HCT116 (cell line): ENCODE measurements around the gene ATRN. TPM values are rescaled to one million over a fixed set of nuclear protein-coding genes. Genes with fewer than 3 reads are reported as not detected.

Source experiments
- ATAC-seq: fragments of 200-7000 bp; cut with Tn5 transposase; 2 replicates; pipeline ENCODE4 v1.9.1; 2020; ENCODE audit warnings: mild to moderate bottlenecking, moderate library complexity
- BruUV-seq: library from RNA; stranded (reverse); fragments of 400-500 nt; replicated peaks from 2 replicates; lab custom pipeline; 2021; lab: Mats Ljungman, UMichigan
- CTCF ChIA-PET: fragments of 300-600 bp; sonication (Branson Sonifier 250); formaldehyde crosslinking; loops from one replicate; lab custom pipeline; 2021; ENCODE audit warnings: antibody characterized with exemption; lab: Charles Lee
- POLR2A ChIA-PET: fragments of 300-600, 350-600 bp; sonication (Branson Sonifier 250); formaldehyde crosslinking; loops from one replicate; lab custom pipeline; 2021; ENCODE audit warnings: antibody characterized with exemption; lab: Charles Lee
- RAD21 ChIA-PET, 2 experiments: fragments of 300-600 bp; sonication (Branson Sonifier 250); formaldehyde crosslinking; loops; one replicate each; lab custom pipeline; 2023; ENCODE audit warnings: low total read pairs in 2 of 2; ENCODE audit not compliant: uncharacterized antibody in 2 of 2, unreplicated experiment in 2 of 2, low non-redundant PET in 1 of 2; lab: Charles Lee
- DNase-seq: peaks from one replicate; pipeline ENCODE4 v3.0.0-alpha.2; 2010; ENCODE audit warnings: low read depth, low spot score
- H2AFZ ChIP-seq: fragments of 200-600 bp; shearing (Covaris generic), sonication (generic); 2 replicates; pipeline ENCODE4 v1.6.1; 2017; ENCODE audit warnings: low read depth, mixed run types, mixed read lengths, antibody characterized with exemption, low read length; ENCODE audit not compliant: poor library complexity, severe bottlenecking
- H3K27ac ChIP-seq: 2 replicates; pipeline ENCODE4 v1.5.1; 2012; ENCODE audit warnings: low read depth, low read length
- H3K27me3 ChIP-seq: fragments of 200-600 bp; sonication (generic); 2 replicates; pipeline ENCODE4 v1.6.1; 2016; ENCODE audit warnings: mixed run types, low read length, mixed read lengths; ENCODE audit not compliant: insufficient read depth
- H3K36me3 ChIP-seq, 2 experiments: fragments of 200-500 bp in 1 of 2; fragments of 200-600 bp in 1 of 2; sonication (Bioruptor generic) in 1 of 2; sonication (generic) in 1 of 2; 2 replicates each; pipeline versions ENCODE4 v1.5.1 to v1.6.1; 2014 to 2016; ENCODE audit warnings: low read length in 2 of 2, inconsistent platforms in 1 of 2, mixed read lengths in 1 of 2, mixed run types in 1 of 2; ENCODE audit not compliant: insufficient read depth in 2 of 2, control insufficient read depth in 1 of 2
- H3K4me1 ChIP-seq, 2 experiments: fragments of 200-600 bp in 1 of 2; sonication (generic) in 1 of 2; 2 replicates each; pipeline versions ENCODE4 v1.5.1 to v1.6.1; 2012 to 2017; ENCODE audit warnings: low read length in 2 of 2, inconsistent platforms in 1 of 2, mild to moderate bottlenecking in 1 of 2, mixed read lengths in 1 of 2, mixed run types in 1 of 2, moderate library complexity in 1 of 2; ENCODE audit not compliant: insufficient read depth in 2 of 2, control insufficient read depth in 1 of 2
- H3K4me2 ChIP-seq: fragments of 200-600 bp; sonication (generic); 2 replicates; pipeline ENCODE4 v1.6.1; 2017; ENCODE audit warnings: mixed run types, low read length, mixed read lengths
- H3K4me3 ChIP-seq, 2 experiments: fragments of 200-600 bp in 1 of 2; sonication (generic) in 1 of 2; replicated peaks in 1 of 2; 2 replicates each; pipeline ENCODE4 v1.5.1; 2011 to 2016; ENCODE audit warnings: low read length in 2 of 2, control low read depth in 1 of 2, low read depth in 1 of 2, mild to moderate bottlenecking in 1 of 2, mixed read lengths in 1 of 2, mixed run types in 1 of 2
- H3K79me2 ChIP-seq: fragments of 200-600 bp; sonication (generic); 2 replicates; pipeline ENCODE4 v1.6.1; 2017; ENCODE audit warnings: mild to moderate bottlenecking, mixed run types, low read length, moderate library complexity, mixed read lengths; ENCODE audit not compliant: insufficient read depth
- H3K9ac ChIP-seq: fragments of 200-600 bp; sonication (generic); 2 replicates; pipeline ENCODE4 v1.6.1; 2016; ENCODE audit warnings: low read length, mixed read lengths
- H3K9me2 ChIP-seq: fragments of 200-600 bp; sonication (generic), shearing (Covaris generic); 2 replicates; pipeline ENCODE4 v1.6.1; 2017; ENCODE audit warnings: mixed run types, mild to moderate bottlenecking, moderate library complexity; ENCODE audit not compliant: insufficient read depth
- H3K9me3 ChIP-seq, 2 experiments: fragments of 200-500 bp in 1 of 2; fragments of 200-600 bp in 1 of 2; sonication (Bioruptor generic) in 1 of 2; sonication (generic) in 1 of 2; 2 replicates each; pipeline ENCODE4 v1.6.1; 2014 to 2017; ENCODE audit warnings: low read length in 2 of 2, mixed read lengths in 2 of 2, inconsistent platforms in 1 of 2, low read depth in 1 of 2, mild to moderate bottlenecking in 1 of 2, mixed run types in 1 of 2, moderate library complexity in 1 of 2; ENCODE audit not compliant: control insufficient read depth in 1 of 2, insufficient read depth in 1 of 2
- H4K20me1 ChIP-seq: fragments of 200-600 bp; sonication (generic), shearing (Covaris generic); 2 replicates; pipeline ENCODE4 v1.6.1; 2017; ENCODE audit warnings: mixed run types, mild to moderate bottlenecking, moderate library complexity; ENCODE audit not compliant: insufficient read depth
- CEBPB ChIP-seq: IDR thresholded peaks from 2 replicates; pipeline ENCODE4 v1.6.1; 2012; ENCODE audit warnings: low read depth
- ELF1 ChIP-seq: IDR thresholded peaks from 2 replicates; pipeline ENCODE4 v1.6.1; 2012; ENCODE audit warnings: low read depth, borderline replicate concordance
- EZH2 ChIP-seq: fragments of 200-600 bp; sonication (generic); IDR thresholded peaks from 2 replicates; pipeline ENCODE4 v1.6.1; 2017; ENCODE audit warnings: antibody characterized with exemption, mixed run types
- EZH2phosphoT487 ChIP-seq: fragments of 200-600 bp; IDR thresholded peaks from 2 replicates; pipeline ENCODE4 v1.6.1; 2018; ENCODE audit warnings: antibody characterized with exemption, borderline replicate concordance
- FOSL1 ChIP-seq: IDR thresholded peaks from 2 replicates; pipeline ENCODE4 v1.6.1; 2012; ENCODE audit warnings: low read depth
- JUND ChIP-seq: IDR thresholded peaks from 2 replicates; pipeline ENCODE4 v1.6.1; 2012
- POLR2A ChIP-seq: IDR thresholded peaks from 2 replicates; pipeline ENCODE4 v1.7.0; 2011; ENCODE audit warnings: borderline replicate concordance; ENCODE audit not compliant: insufficient read depth, insufficient read length; ENCODE audit errors: extremely low read depth
- POLR2AphosphoS5 ChIP-seq: IDR thresholded peaks from 2 replicates; pipeline ENCODE4 v1.6.1; 2011; ENCODE audit warnings: mild to moderate bottlenecking, low read depth, low read length, moderate library complexity
- REST ChIP-seq: IDR thresholded peaks from 2 replicates; pipeline ENCODE4 v1.6.1; 2012; ENCODE audit warnings: low read depth
- SIN3A ChIP-seq: IDR thresholded peaks from 2 replicates; pipeline ENCODE4 v1.6.1; 2012; ENCODE audit warnings: low read depth
- SRF ChIP-seq: IDR thresholded peaks from 2 replicates; pipeline ENCODE4 v1.6.1; 2012; ENCODE audit warnings: low read depth
- TCF7L2 ChIP-seq: IDR thresholded peaks from 2 replicates; pipeline ENCODE4 v1.7.0; 2011; ENCODE audit warnings: borderline replicate concordance, inconsistent platforms; ENCODE audit not compliant: insufficient read depth, insufficient read length; ENCODE audit errors: extremely low read depth
- YY1 ChIP-seq: IDR thresholded peaks from 2 replicates; pipeline ENCODE4 v1.6.1; 2011; ENCODE audit warnings: low read length, low read depth, moderate library complexity, mild to moderate bottlenecking; ENCODE audit not compliant: insufficient replicate concordance; ENCODE audit errors: extremely low read depth
- ZFX ChIP-seq: fragments of 450-650 bp; IDR thresholded peaks from 2 replicates; pipeline ENCODE4 v1.6.1; 2017
- ZNF274 ChIP-seq: fragments of 200-500 bp; sonication (Bioruptor generic); IDR thresholded peaks from 2 replicates; pipeline ENCODE4 v1.6.1; 2014; ENCODE audit warnings: mild to moderate bottlenecking, low read depth, low read length, inconsistent platforms
- intact Hi-C: fragments of 100-400 bp; cut with micrococcal nuclease; formaldehyde crosslinking; loops from 2 replicates; pipeline ENCODE4 v1.10.0; 2022
- total RNA-seq: library from RNA; stranded (reverse); gene quantifications from one replicate; pipeline ENCODE4 v1.2.1, GENCODE V29; 2021; ENCODE audit not compliant: unreplicated experiment
- TF ChIP-seq, protein P1 (sequence below): IDR thresholded peaks from 2 replicates; pipeline ENCODE4 v1.6.1; 2011; ENCODE audit warnings: mild to moderate bottlenecking, low read length, moderate library complexity; ENCODE audit not compliant: insufficient replicate concordance; ENCODE audit errors: extremely low read depth

ATRN gene
- total RNA-seq, 1 experiment from 2014 or later = 24.4 TPM

DNA sequence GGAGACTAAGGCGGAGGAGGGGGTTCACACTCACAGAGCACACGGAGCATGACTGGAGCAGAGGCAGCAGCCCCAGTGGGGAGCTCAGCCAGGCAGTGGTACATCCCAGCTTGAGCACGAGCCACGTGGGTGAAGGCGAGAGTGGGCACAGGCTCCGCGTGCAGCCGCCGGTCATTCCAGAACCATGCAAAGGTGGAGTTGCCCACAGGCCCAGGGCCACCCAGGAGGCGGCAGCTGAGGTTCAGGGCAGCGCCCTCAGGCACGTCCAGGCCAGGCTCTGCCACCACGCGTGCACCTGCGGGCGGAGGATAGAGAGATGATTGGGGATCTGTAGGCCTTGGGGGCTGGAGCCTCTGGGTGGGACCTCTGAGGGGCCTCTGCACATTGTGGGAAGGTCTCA lies 220.5 kb downstream of the ATRN start (continued):
- TF ChIP-seq REST (no peak), ZFX (no peak), TCF7L2 (no peak), EZH2phosphoT487 (no peak)
- TF ChIP-seq, protein P1, sequence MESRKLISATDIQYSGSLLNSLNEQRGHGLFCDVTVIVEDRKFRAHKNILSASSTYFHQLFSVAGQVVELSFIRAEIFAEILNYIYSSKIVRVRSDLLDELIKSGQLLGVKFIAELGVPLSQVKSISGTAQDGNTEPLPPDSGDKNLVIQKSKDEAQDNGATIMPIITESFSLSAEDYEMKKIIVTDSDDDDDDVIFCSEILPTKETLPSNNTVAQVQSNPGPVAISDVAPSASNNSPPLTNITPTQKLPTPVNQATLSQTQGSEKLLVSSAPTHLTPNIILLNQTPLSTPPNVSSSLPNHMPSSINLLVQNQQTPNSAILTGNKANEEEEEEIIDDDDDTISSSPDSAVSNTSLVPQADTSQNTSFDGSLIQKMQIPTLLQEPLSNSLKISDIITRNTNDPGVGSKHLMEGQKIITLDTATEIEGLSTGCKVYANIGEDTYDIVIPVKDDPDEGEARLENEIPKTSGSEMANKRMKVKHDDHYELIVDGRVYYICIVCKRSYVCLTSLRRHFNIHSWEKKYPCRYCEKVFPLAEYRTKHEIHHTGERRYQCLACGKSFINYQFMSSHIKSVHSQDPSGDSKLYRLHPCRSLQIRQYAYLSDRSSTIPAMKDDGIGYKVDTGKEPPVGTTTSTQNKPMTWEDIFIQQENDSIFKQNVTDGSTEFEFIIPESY = no peak

GRCh38 chr20:3691897-3692296 lies 221.1 kb downstream of the ATRN start:
- Histone ChIP-seq H3K27me3 (no peaks in the 10 kb centered on the region), H3K27ac (no peak overlapping the region), H3K9ac (no peak overlapping the region), H3K36me3 (no peaks in the 10 kb centered on the region), H3K9me3 (no peaks in the 10 kb centered on the region; a peak in 1 of 4 replicates), H3K4me3 (no peak overlapping the region), H4K20me1 (no peaks in the 10 kb centered on the region), H3K4me1 (peaks cover 0 to 4% of the 10 kb centered on the region in 2 experiments; a peak in 1 of 4 replicates), H3K9me2 (no peaks in the 10 kb centered on the region), H3K79me2 (no peaks in the 10 kb centered on the region), H2AFZ (no peak overlapping the region), H3K4me2 (no peak overlapping the region)
- ATAC-seq (no peak), DNase-seq (no peak)
- ChIA-PET RAD21 (no interaction called here), POLR2A (no interaction called here), CTCF (no interaction called here)
- intact Hi-C loops = no loop called here
- BruUV-seq = no TSS peak
- TF ChIP-seq POLR2AphosphoS5 = no peak
- TF ChIP-seq, protein P1 = no peak
- no peak for TF ChIP-seq SIN3A
- no peak for TF ChIP-seq FOSL1
- no peak for TF ChIP-seq YY1
- no peak for TF ChIP-seq CEBPB
- TF ChIP-seq ELF1 = no peak
- no peak for TF ChIP-seq ZFX
- TF ChIP-seq ZNF274 = no peak
- TF ChIP-seq POLR2A = no peak
- no peak for TF ChIP-seq EZH2
- no peak for TF ChIP-seq SRF
- no peak for TF ChIP-seq JUND
- TF ChIP-seq EZH2phosphoT487 = no peak
